ENCODE measurements around the gene PHACTR3. TPM values are rescaled to one million over a fixed set of nuclear protein-coding genes. Genes with fewer than 3 reads are reported as not detected.

The PHACTR3 gene
- total RNA-seq, 2 donors from 2014 or later: not detected

GRCh38 chr20:59743767-59744485 lies 139.6 kb downstream of the PHACTR3 start:
- H3K9me3 Mint-ChIP-seq: no peaks in the 10 kb centered on the region
- no peak overlapping the region for H3K4me3 Mint-ChIP-seq
- peaks cover 8% of the 10 kb centered on the region for H3K27me3 Mint-ChIP-seq
- no peak overlapping the region for H3K27ac Mint-ChIP-seq
- no peaks in the 10 kb centered on the region for H3K4me1 Mint-ChIP-seq
- H3K36me3 Mint-ChIP-seq (ENCODE audit: low read depth): no peaks in the 10 kb centered on the region
- no peak for ATAC-seq (replicated peaks)

GRCh38 chr20:59744756-59745155 lies 140.4 kb downstream of the PHACTR3 start:
- H3K36me3 Mint-ChIP-seq (ENCODE audit: low read depth): no peaks in the 10 kb centered on the region
- no peaks in the 10 kb centered on the region for H3K9me3 Mint-ChIP-seq
- no peak for ATAC-seq (replicated peaks)
- no peak overlapping the region for H3K27ac Mint-ChIP-seq
- H3K4me3 Mint-ChIP-seq: no peak overlapping the region
- no peaks in the 10 kb centered on the region for H3K4me1 Mint-ChIP-seq
- peaks cover 5% of the 10 kb centered on the region for H3K27me3 Mint-ChIP-seq

- Mint-ChIP-seq H3K27ac (no peak overlapping the region), H3K27me3 (peaks cover 5% of the 10 kb centered on the region), H3K36me3 (ENCODE audit: low read depth) (no peaks in the 10 kb centered on the region), H3K4me3 (no peak overlapping the region), H3K4me1 (no peaks in the 10 kb centered on the region), H3K9me3 (no peaks in the 10 kb centered on the region)
- no peak for ATAC-seq (replicated peaks)
These were observed 140.9 kb downstream of the PHACTR3 start for GRCh38 chr20:59745201-59745600.

GRCh38 chr20:59745716-59746115 lies 141.4 kb downstream of the PHACTR3 start:
- Mint-ChIP-seq H3K27ac (no peak overlapping the region), H3K27me3 (peaks cover 5% of the 10 kb centered on the region), H3K4me3 (no peak overlapping the region), H3K4me1 (no peaks in the 10 kb centered on the region), H3K9me3 (no peaks in the 10 kb centered on the region), H3K36me3 (ENCODE audit: low read depth) (no peaks in the 10 kb centered on the region)
- ATAC-seq (replicated peaks): no peak

GRCh38 chr20:59746155-59746554 lies 141.8 kb downstream of the PHACTR3 start:
- H3K27ac Mint-ChIP-seq: no peak overlapping the region
- no peak overlapping the region for H3K4me3 Mint-ChIP-seq
- H3K36me3 Mint-ChIP-seq (ENCODE audit: low read depth): no peaks in the 10 kb centered on the region
- H3K4me1 Mint-ChIP-seq: no peaks in the 10 kb centered on the region
- H3K9me3 Mint-ChIP-seq: no peaks in the 10 kb centered on the region
- peaks cover 5% of the 10 kb centered on the region for H3K27me3 Mint-ChIP-seq
- no peak for ATAC-seq (replicated peaks)

- H3K4me1 Mint-ChIP-seq: no peaks in the 10 kb centered on the region
- no peaks in the 10 kb centered on the region for H3K9me3 Mint-ChIP-seq
- no peak for ATAC-seq (replicated peaks)
- no peak overlapping the region for H3K4me3 Mint-ChIP-seq
- H3K27ac Mint-ChIP-seq: no peak overlapping the region
- H3K36me3 Mint-ChIP-seq (ENCODE audit: low read depth): no peaks in the 10 kb centered on the region
- H3K27me3 Mint-ChIP-seq: peaks cover 4% of the 10 kb centered on the region
These were observed 143.6 kb downstream of the PHACTR3 start for GRCh38 chr20:59747671-59748515.

- Mint-ChIP-seq H3K4me1 (no peaks in the 10 kb centered on the region), H3K27ac (no peak overlapping the region), H3K4me3 (no peak overlapping the region), H3K27me3 (peaks cover 10% of the 10 kb centered on the region), H3K36me3 (ENCODE audit: low read depth) (no peaks in the 10 kb centered on the region), H3K9me3 (no peaks in the 10 kb centered on the region)
- ATAC-seq (replicated peaks): no peak
These were observed 144.4 kb downstream of the PHACTR3 start for GRCh38 chr20:59748619-59749191.

- Mint-ChIP-seq H3K36me3 (ENCODE audit: low read depth) (no peaks in the 10 kb centered on the region), H3K9me3 (no peaks in the 10 kb centered on the region), H3K27me3 (peaks cover 10% of the 10 kb centered on the region), H3K4me1 (no peaks in the 10 kb centered on the region), H3K27ac (no peak overlapping the region), H3K4me3 (no peak overlapping the region)
- ATAC-seq (replicated peaks): no peak
These were observed 145.0 kb downstream of the PHACTR3 start for GRCh38 chr20:59749301-59749700.

- no peaks in the 10 kb centered on the region for H3K4me1 Mint-ChIP-seq
- H3K27ac Mint-ChIP-seq: no peak overlapping the region
- H3K9me3 Mint-ChIP-seq: no peaks in the 10 kb centered on the region
- H3K4me3 Mint-ChIP-seq: no peak overlapping the region
- no peaks in the 10 kb centered on the region for H3K36me3 Mint-ChIP-seq (ENCODE audit: low read depth)
- no peak for ATAC-seq (replicated peaks)
- peaks cover 10% of the 10 kb centered on the region for H3K27me3 Mint-ChIP-seq
These were observed 146.0 kb downstream of the PHACTR3 start for GRCh38 chr20:59750209-59750840.

- peak; percentile 56 for ATAC-seq (replicated peaks)
- H3K4me3 Mint-ChIP-seq: no peak overlapping the region
- no peak overlapping the region for H3K27ac Mint-ChIP-seq
These were observed 146.9 kb downstream of the PHACTR3 start for GRCh38 chr20:59751075-59751711.

GRCh38 chr20:59752101-59752586 lies 147.8 kb downstream of the PHACTR3 start:
- ATAC-seq (replicated peaks): no peak
- no peaks in the 10 kb centered on the region for H3K4me1 Mint-ChIP-seq
- no peaks in the 10 kb centered on the region for H3K36me3 Mint-ChIP-seq (ENCODE audit: low read depth)
- H3K27me3 Mint-ChIP-seq: peaks cover 14% of the 10 kb centered on the region
- H3K9me3 Mint-ChIP-seq: no peaks in the 10 kb centered on the region
- H3K27ac Mint-ChIP-seq: no peak overlapping the region
- H3K4me3 Mint-ChIP-seq: no peak overlapping the region

More at GRCh38 chr20:59751075-59751711, 146.9 kb downstream of the PHACTR3 start:
- no peaks in the 10 kb centered on the region for H3K9me3 Mint-ChIP-seq
- H3K4me1 Mint-ChIP-seq: no peaks in the 10 kb centered on the region
- H3K27me3 Mint-ChIP-seq: peaks cover 14% of the 10 kb centered on the region
- H3K36me3 Mint-ChIP-seq (ENCODE audit: low read depth): no peaks in the 10 kb centered on the region

- ATAC-seq (replicated peaks): no peak
- Mint-ChIP-seq H3K27ac (no peak overlapping the region), H3K4me1 (no peaks in the 10 kb centered on the region), H3K36me3 (ENCODE audit: low read depth) (no peaks in the 10 kb centered on the region), H3K27me3 (peaks cover 14% of the 10 kb centered on the region), H3K9me3 (no peaks in the 10 kb centered on the region), H3K4me3 (no peak overlapping the region)
These were observed 148.5 kb downstream of the PHACTR3 start for GRCh38 chr20:59752704-59753460.

GRCh38 chr20:59753836-59754235 lies 149.5 kb downstream of the PHACTR3 start:
- no peak overlapping the region for H3K4me3 Mint-ChIP-seq
- H3K4me1 Mint-ChIP-seq: no peaks in the 10 kb centered on the region
- peaks cover 14% of the 10 kb centered on the region for H3K27me3 Mint-ChIP-seq
- no peaks in the 10 kb centered on the region for H3K36me3 Mint-ChIP-seq (ENCODE audit: low read depth)
- ATAC-seq (replicated peaks): no peak
- H3K9me3 Mint-ChIP-seq: no peaks in the 10 kb centered on the region
- no peak overlapping the region for H3K27ac Mint-ChIP-seq
